ENCODE results near the gene MVD.

DNA sequence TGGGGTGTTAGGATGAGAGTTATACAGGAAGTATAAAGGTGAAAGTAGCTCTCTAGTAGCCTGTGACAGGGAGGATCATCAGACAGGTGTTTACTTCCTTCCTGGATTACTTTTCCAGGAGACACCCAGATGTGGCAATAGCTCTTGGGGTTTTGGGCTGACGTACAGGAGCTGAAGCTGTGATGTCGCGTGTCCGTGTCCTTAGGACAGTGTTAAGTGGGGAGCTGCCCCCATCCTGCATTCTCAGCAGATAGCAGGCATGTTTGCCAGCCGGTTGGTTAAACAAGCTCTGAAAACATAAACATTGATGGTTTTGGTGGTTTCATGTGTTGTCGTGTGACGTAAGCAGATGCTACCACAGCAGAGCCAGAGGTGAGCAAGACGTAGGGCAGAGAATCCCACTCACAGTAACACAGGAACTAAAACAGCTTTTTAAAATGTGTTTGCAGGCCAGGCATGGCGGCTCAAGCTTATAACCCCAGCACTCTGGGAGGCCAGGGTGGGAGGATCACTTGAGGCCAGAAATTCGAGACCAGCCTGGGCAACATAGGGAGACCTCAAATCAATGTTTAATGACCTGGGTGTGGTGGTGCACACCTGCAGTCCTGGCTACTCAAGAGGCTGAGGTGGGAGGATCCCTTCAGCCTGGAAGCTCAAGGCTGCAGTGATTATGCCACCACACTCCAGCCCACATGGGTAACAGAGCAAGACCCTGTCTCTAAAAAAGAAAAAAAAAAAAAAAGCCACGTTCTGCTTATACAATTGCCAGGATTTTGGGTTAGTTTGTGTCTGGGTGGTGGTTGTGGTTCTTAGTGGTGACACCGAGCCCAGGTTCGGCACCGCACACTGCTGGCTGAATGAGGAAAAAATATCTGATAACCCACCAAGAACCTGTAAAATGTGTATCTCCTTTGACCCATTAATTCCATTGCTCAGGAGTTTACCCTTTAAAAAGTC, 42.8 kb downstream of the MVD start:
- no peak for TF ChIP-seq POLR2A (IDR thresholded peaks at IDR 0.05)
- TF ChIP-seq, protein P1, sequence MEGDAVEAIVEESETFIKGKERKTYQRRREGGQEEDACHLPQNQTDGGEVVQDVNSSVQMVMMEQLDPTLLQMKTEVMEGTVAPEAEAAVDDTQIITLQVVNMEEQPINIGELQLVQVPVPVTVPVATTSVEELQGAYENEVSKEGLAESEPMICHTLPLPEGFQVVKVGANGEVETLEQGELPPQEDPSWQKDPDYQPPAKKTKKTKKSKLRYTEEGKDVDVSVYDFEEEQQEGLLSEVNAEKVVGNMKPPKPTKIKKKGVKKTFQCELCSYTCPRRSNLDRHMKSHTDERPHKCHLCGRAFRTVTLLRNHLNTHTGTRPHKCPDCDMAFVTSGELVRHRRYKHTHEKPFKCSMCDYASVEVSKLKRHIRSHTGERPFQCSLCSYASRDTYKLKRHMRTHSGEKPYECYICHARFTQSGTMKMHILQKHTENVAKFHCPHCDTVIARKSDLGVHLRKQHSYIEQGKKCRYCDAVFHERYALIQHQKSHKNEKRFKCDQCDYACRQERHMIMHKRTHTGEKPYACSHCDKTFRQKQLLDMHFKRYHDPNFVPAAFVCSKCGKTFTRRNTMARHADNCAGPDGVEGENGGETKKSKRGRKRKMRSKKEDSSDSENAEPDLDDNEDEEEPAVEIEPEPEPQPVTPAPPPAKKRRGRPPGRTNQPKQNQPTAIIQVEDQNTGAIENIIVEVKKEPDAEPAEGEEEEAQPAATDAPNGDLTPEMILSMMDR (IDR thresholded peaks at IDR 0.05): no peak
